ENCODE data around the gene NT5C1B. TPM values are rescaled to one million over a fixed set of nuclear protein-coding genes. Genes with fewer than 3 reads are reported as not detected.
A peak's percentile ranks its signal among the peaks of the same experiment; 100 is the strongest.

NT5C1B gene
- total RNA-seq, 1 experiment from 2014 or later, result not detected

GRCh38 chr2:18626256-18626668 is 36.9 kb upstream of the NT5C1B start:
- no peak for TF ChIP-seq CTCF (conservative IDR thresholded peaks at IDR 0.05)
- TF ChIP-seq EZH2 (IDR thresholded peaks at IDR 0.05; ENCODE audit: low read depth), result no peak
- ChIA-PET CTCF (no interaction called here), POLR2A (ENCODE audit: unreplicated experiment) (no interaction called here)
- Histone ChIP-seq H3K4me1 (replicated peaks; ENCODE audit: insufficient read depth) (peaks cover 21% of the 10 kb centered on the region), H3K27ac (no peak overlapping the region), H2AFZ (no peak overlapping the region), H3K27me3 (ENCODE audit: insufficient read depth, low read depth) (no peaks in the 10 kb centered on the region), H3K4me3 (no peak overlapping the region), H3K79me2 (ENCODE audit: low read depth) (no peaks in the 10 kb centered on the region), H3K9me2 (ENCODE audit: insufficient read depth) (no peaks in the 10 kb centered on the region), H3K4me2 (no peak overlapping the region), H3K36me3 (ENCODE audit: low read depth) (no peaks in the 10 kb centered on the region), H4K20me1 (ENCODE audit: insufficient read depth) (no peaks in the 10 kb centered on the region), H3F3A (ENCODE audit: insufficient read depth, low read depth) (peaks cover 8% of the 10 kb centered on the region; the same call in 1 of the 2 replicates), H3K9me3 (ENCODE audit: insufficient read depth, low read depth) (no peaks in the 10 kb centered on the region)
- DNase-seq, result no peak
- intact Hi-C loops (cut with micrococcal nuclease; ENCODE audit: unreplicated experiment), result no loop called here
- BruUV-seq (replicated peaks), result no TSS peak

- TF ChIP-seq EZH2 (IDR thresholded peaks at IDR 0.05; ENCODE audit: low read depth), result no peak
- TF ChIP-seq CTCF (conservative IDR thresholded peaks at IDR 0.05), result no peak
- Histone ChIP-seq H3K9me2 (ENCODE audit: insufficient read depth) (no peaks in the 10 kb centered on the region), H3K9me3 (ENCODE audit: insufficient read depth, low read depth) (no peaks in the 10 kb centered on the region), H3K4me2 (no peak overlapping the region), H3K4me3 (no peak overlapping the region), H3F3A (ENCODE audit: insufficient read depth, low read depth) (peaks cover 1% of the 10 kb centered on the region; the same call in 1 of the 2 replicates), H2AFZ (no peak overlapping the region), H3K4me1 (replicated peaks; ENCODE audit: insufficient read depth) (peaks cover 14% of the 10 kb centered on the region), H3K27me3 (ENCODE audit: insufficient read depth, low read depth) (no peaks in the 10 kb centered on the region), H3K27ac (no peak overlapping the region), H3K79me2 (ENCODE audit: low read depth) (no peaks in the 10 kb centered on the region), H4K20me1 (ENCODE audit: insufficient read depth) (no peaks in the 10 kb centered on the region), H3K36me3 (ENCODE audit: low read depth) (no peaks in the 10 kb centered on the region)
- intact Hi-C loops (cut with micrococcal nuclease; ENCODE audit: unreplicated experiment), result no loop called here
- ChIA-PET POLR2A (ENCODE audit: unreplicated experiment) (interaction anchor here (0.8 kb wide), 1 partner anchor 65 kb away, joined by 4 read pairs; no protein-coding TSS in a partner anchor), CTCF (no interaction called here)
- no TSS peak for BruUV-seq (replicated peaks)
- DNase-seq, result no peak
Observed at GRCh38 chr2:18625563-18625962, 36.2 kb upstream of the NT5C1B start.

- intact Hi-C loops (cut with micrococcal nuclease; ENCODE audit: unreplicated experiment), result no loop called here
- no peak for TF ChIP-seq CTCF (conservative IDR thresholded peaks at IDR 0.05)
- no peak for TF ChIP-seq EZH2 (IDR thresholded peaks at IDR 0.05; ENCODE audit: low read depth)
- no peak overlapping the region for H2AFZ ChIP-seq
- no peaks in the 10 kb centered on the region for H4K20me1 ChIP-seq (ENCODE audit: insufficient read depth)
- H3K79me2 ChIP-seq (ENCODE audit: low read depth), result no peaks in the 10 kb centered on the region
- H3K9me3 ChIP-seq (ENCODE audit: insufficient read depth, low read depth), result no peaks in the 10 kb centered on the region
- no peaks in the 10 kb centered on the region; the same call in 1 of the 2 replicates for H3F3A ChIP-seq (ENCODE audit: insufficient read depth, low read depth)
- CTCF ChIA-PET, result no interaction called here
- no TSS peak for BruUV-seq (replicated peaks)
- 0 out of 2 replicates have a peak overlapping the region, but pooled peaks have one; percentile 1 for H3K27ac ChIP-seq
- H3K4me2 ChIP-seq, result no peak overlapping the region
- DNase-seq, result peak in 1 of 2 experiments; percentile 57
- H3K27me3 ChIP-seq (ENCODE audit: insufficient read depth, low read depth), result no peaks in the 10 kb centered on the region
- POLR2A ChIA-PET (ENCODE audit: unreplicated experiment), result no interaction called here
- no peaks in the 10 kb centered on the region for H3K9me2 ChIP-seq (ENCODE audit: insufficient read depth)
- no peak overlapping the region for H3K4me3 ChIP-seq
- H3K36me3 ChIP-seq (ENCODE audit: low read depth), result no peaks in the 10 kb centered on the region
- 0 out of 2 replicates have a peak, but pooled peaks cover 4% of the 10 kb centered on the region for H3K4me1 ChIP-seq (replicated peaks; ENCODE audit: insufficient read depth)
Observed at GRCh38 chr2:18623782-18624181, 34.4 kb upstream of the NT5C1B start.

Data from PC-9 (cell line).